ENCODE measurements around the gene RIPOR1.
"Not testable (repeated sequence)": the region's sequence is repeated elsewhere in the genome, so short reads cannot be mapped to it uniquely, and the experiment has no call there.

The RIPOR1 gene

GRCh38 chr16:67517661-67518423 lies 10.8 kb upstream of the RIPOR1 start:
- DNase-seq: no peak

DNA sequence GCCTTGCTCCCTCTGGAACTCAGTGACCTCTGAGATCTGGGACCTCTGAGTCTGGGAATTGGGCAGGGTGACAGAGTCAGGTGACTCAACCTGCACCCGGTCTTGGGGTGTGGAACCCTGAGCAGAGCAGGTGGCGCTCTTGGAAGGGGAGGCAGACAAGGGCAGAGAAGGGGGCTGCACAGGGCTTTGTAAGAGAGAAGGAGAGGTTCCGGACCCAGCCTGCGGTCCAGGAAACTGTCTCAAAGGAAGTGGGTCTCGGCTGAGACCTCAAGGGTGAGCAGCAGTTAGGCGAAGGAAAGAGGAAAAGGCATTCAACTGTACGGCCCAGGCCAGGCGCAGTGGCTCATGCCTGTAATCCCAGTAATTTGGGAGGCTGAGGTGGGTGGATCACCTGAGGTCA lies 10.0 kb upstream of the RIPOR1 start:
- DNase-seq: no peak

GRCh38 chr16:67519242-67519641 lies 9.4 kb upstream of the RIPOR1 start:
- no peak for DNase-seq

DNA sequence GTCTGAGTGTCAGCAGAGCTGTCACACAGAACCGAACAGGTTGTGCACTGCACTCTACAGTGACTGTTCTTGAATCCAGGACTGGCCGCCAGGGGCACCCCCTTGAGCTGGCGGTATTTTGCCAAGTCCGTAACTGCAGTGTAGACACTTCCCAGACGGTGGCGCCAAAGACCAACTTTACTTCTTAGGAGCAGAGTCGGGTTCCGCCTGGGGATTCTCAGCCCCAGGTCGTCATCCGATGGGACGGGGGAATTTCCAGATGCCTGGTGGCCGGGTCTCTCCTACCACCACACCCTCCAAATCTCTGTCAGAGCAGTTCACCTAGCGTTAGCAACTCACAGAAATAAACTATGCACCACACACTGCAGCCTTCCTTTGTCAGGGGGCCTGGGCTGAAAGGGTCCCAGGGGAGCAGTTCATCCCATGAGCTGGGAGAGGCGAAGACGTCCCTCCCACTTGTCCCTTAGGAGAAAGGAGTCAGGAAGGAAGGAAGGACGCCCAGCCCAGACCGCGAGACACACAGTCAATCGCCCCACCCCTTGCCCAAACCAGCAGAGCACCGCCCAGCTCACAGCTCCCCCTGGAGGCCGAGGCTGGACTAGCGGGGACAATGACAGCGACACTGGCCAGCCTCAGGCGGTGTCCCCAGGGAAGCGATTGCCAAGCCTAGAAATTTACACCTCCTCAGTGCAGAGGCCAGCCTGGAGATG lies 7.4 kb upstream of the RIPOR1 start:
- peak; percentile 74 for DNase-seq

DNA sequence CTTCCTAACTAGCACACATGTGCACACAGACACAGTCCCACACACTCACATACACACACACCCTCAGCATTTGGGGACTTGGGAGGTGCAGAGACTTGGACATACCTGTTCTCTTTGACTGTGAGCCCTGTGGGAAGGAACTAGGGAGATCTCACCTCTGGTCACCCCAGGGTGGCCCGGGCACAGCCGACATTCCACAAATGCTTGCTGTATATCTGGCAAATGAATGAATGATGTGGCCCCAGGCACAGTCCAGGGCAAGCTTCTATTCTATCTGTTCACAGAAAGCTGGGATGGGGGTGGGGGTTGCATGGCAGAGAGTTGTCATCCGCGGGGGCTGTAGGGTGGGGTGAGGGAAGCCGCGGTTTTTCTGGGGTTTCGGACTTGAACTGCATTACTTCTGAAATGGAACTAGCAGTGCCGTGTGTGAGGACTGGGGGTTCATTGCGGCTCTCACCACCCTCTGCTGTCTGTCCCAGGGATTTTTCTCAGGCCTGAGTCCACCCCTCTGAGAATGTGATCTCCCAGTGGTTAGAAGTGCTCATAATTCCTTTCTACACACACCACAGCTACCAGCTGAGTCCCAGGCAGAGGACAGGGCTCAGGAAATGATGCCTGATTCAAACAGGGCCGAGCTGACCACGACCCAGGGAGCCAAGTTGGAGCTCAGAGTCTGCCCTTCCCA lies 3.3 kb upstream of the RIPOR1 start:
- DNase-seq: no peak

DNA sequence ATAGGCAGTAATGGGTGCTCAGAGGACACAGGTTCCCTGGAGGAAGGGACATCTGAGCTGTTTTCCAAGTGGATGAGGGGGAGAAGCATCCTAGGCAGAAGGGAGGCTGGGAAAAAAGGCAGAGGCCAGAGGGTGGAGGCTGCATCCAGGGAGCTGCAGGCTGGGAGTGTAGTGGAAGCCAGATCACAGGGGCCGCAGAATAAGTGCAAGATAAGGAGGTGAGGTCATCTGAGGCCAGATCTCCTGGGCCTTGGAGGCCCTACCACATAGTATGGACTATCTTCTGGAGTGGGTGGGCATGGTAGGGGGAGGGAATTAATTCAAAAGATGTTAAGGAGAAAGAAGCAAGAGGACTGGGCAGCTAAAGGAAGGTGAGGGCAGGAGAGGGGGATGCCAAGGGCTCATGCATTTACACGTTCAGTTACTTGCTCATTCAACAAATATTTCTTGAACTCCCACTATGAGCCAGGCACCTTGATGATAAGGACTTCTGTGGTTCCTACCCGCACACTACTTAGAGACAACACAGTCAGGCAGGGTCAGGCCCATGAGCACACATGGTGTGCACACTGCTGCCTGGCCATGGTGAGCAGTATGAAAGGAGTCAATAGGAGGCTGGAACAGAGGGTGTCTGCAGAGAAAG lies 2.4 kb upstream of the RIPOR1 start:
- DNase-seq: no peak

GRCh38 chr16:67528870-67529581 lies 397 bp downstream of the RIPOR1 start:
- DNase-seq: no peak

GRCh38 chr16:67529582-67530012 lies 968 bp downstream of the RIPOR1 start:
- DNase-seq: no peak

GRCh38 chr16:67530013-67530939 lies 1.6 kb downstream of the RIPOR1 start:
- DNase-seq: no peak

GRCh38 chr16:67531247-67531646 lies 2.6 kb downstream of the RIPOR1 start:
- no peak for DNase-seq

DNA sequence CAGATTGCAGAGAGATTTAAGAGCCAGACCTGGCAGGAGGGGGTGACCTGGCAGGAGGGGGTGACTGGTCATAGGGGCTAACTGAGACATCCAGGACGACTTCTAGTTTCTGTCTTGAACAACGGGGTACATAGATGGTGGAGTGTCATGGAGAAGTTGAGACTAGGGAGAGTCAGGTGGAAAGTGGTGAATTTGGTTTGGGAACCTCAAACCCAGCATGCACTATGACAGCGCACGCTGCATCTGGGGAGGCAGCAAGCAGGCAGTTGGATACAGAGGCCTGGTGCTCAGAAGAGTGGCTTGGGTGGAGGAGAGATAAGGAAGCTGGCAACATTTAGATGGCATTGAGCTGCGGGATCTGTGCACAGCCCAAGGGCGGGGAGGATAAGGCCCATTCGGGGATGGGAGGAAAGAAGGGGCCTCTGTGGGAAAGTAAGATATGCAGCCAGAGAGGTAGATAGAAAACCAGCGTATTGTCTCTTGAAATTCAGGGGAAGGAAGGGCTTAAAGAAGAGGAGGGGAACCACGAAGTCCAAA lies 4.5 kb downstream of the RIPOR1 start:
- no peak for DNase-seq

- DNase-seq: not testable (repeated sequence)
Observed at GRCh38 chr16:67533987-67534386, 5.4 kb downstream of the RIPOR1 start.

DNA sequence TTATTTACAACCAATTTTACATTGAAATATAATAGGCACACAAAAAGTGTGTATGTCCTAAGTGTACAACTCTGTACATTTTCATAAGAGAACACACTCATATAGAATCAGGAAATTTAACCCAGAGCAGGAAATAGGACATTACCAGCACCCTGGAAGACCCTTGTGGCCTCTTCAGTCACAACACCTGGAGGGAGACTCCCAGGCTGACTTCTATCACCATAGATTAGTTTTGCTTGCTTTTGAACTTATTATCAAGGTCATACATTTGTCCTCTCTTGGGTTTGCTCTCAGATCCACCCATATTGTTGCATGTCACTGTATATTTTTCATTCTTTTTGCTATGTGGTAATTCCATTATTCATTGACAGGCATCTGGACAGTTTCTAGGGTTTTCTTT lies 5.8 kb downstream of the RIPOR1 start:
- no peak for DNase-seq

GRCh38 chr16:67535201-67535600 lies 6.6 kb downstream of the RIPOR1 start:
- DNase-seq: no peak

DNA sequence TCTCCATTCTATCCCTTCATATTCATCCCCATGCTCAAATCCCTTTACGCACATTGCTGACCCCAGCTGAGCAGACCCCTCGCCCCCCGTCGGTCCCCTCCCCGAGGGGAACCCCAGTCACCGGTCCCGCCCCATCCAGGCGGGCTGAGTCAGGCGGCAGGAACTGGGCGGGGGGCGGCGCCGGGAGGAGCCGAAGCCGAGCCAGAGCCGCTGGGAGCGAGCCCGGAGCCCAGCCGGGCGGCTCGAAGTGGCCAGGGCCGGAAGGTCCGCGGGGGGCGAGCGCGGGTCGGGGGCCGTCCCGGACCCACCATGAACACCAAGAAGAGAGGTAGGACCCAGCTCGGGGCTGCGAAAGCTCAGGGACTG lies 8.6 kb downstream of the RIPOR1 start:
- no peak for DNase-seq

- DNase-seq: no peak
Observed at GRCh38 chr16:67537636-67538591, 9.3 kb downstream of the RIPOR1 start.

GRCh38 chr16:67538666-67539101 lies 10.1 kb downstream of the RIPOR1 start:
- no peak for DNase-seq

DNA sequence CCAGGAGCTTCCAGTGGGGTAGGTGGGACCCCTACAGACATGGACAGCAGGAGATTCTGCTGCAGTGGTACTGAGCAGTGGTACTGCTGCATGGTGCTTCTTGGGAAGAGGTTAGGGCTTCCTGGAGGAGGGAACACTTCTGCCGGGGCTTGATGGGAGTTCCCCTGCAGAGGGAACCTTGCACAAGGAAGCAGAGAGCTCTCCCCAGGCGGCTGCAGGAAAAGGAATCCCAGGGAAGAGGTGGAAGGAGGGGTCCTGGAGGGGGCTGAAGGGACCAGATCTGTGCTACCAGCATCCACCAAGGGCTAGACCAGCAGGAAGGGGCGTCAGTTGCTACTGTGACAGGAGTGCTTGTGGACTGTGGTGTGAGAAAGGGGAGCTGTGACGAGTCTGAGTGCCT lies 10.6 kb downstream of the RIPOR1 start:
- DNase-seq: no peak

GRCh38 chr16:67539691-67540635 lies 11.3 kb downstream of the RIPOR1 start:
- no peak for DNase-seq

Measured in NCI-H524 treated with DMSO at 0.1 percent for 48 hours (cell line).